Neural cell (in vitro differentiated cells): ENCODE measurements around the gene PEAK1.

ENCODE experiments used
- EP300 ChIP-seq: fragments of 450-650 bp; conservative IDR thresholded peaks from 2 replicates; pipeline ENCODE4 v1.6.1; 2014; ENCODE audit warnings: antibody characterized with exemption, mild to moderate bottlenecking, moderate library complexity; ENCODE audit not compliant: poor library complexity, severe bottlenecking
- EZH2 ChIP-seq: fragments of 200-600, 300-800 bp; shearing (Covaris generic), sonication (generic); IDR thresholded peaks from 2 replicates; pipeline ENCODE4 v1.6.1; 2014; ENCODE audit warnings: antibody characterized with exemption, low read length, borderline replicate concordance, mild to moderate bottlenecking; ENCODE audit not compliant: insufficient read depth, poor library complexity, severe bottlenecking
- POLR2AphosphoS5 ChIP-seq: IDR thresholded peaks from 2 replicates; pipeline ENCODE4 v1.6.1; 2012
- TF ChIP-seq, protein P1 (sequence below): fragments of 450-650 bp; IDR thresholded peaks from 2 replicates; pipeline ENCODE4 v1.5.1; 2014; ENCODE audit warnings: antibody characterized with exemption, mild to moderate bottlenecking, moderate library complexity; ENCODE audit not compliant: poor library complexity, severe bottlenecking

DNA sequence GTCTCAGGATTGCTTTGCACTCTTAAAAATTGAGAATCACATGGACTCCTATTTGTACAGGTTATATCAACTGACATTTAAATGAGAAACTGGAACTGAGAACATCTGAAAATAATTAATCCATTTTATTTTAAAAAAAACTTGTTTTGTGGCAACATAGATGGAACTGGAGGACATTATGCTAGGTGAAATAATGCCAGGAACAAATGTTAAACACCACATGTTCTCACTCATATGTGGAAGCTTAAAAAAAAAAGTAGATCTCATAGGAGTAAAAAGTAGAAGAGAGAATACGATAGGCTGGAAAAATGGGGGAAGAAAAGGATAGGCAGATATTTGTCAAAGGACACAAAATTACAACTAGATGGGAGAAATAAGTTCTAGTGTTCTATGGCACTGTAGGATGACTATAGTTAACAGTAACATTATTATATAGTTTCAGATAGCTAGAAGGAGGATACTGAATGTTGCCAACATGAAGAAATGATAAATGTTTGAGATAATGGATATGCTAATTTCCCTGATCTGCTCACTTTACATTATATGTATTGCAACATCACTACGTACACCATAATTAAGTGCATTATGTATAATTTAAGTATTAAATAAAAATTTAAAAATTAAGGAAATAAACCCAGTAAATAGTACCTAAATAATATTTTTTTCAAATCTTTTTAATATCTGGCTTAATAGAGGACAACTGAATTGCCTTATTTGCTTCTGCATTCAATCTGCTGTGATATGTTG is 248.5 kb downstream of the PEAK1 start:
- TF ChIP-seq EZH2 (no peak), EP300 (no peak), POLR2AphosphoS5 (no peak)
- TF ChIP-seq, protein P1, sequence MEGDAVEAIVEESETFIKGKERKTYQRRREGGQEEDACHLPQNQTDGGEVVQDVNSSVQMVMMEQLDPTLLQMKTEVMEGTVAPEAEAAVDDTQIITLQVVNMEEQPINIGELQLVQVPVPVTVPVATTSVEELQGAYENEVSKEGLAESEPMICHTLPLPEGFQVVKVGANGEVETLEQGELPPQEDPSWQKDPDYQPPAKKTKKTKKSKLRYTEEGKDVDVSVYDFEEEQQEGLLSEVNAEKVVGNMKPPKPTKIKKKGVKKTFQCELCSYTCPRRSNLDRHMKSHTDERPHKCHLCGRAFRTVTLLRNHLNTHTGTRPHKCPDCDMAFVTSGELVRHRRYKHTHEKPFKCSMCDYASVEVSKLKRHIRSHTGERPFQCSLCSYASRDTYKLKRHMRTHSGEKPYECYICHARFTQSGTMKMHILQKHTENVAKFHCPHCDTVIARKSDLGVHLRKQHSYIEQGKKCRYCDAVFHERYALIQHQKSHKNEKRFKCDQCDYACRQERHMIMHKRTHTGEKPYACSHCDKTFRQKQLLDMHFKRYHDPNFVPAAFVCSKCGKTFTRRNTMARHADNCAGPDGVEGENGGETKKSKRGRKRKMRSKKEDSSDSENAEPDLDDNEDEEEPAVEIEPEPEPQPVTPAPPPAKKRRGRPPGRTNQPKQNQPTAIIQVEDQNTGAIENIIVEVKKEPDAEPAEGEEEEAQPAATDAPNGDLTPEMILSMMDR: no peak
